Neutrophil (primary cell): Measurements from ENCODE around the gene OXER1.

Experiments
- H3K27ac ChIP-seq: fragments of 200-600 bp; sonication (generic); 2 replicates; pipeline ENCODE4 v1.5.1; 2016; ENCODE audit warnings: mild to moderate bottlenecking, moderate library complexity
- H3K27me3 ChIP-seq: fragments of 200-600 bp; sonication (generic); 2 replicates; pipeline ENCODE4 v1.6.0; 2016; ENCODE audit warnings: mild to moderate bottlenecking
- H3K36me3 ChIP-seq: fragments of 200-600 bp; sonication (generic); 2 replicates; pipeline ENCODE4 v1.5.1; 2017
- H3K4me1 ChIP-seq, 2 experiments: fragments of 200-600 bp in 1 of 2; sonication (generic) in 1 of 2; 1 replicate in 1 of 2; 2 replicates in 1 of 2; pipeline versions ENCODE4 v1.5.1 to v1.6.1; 2013 to 2016; ENCODE audit warnings: low read depth in 1 of 2, low read length in 1 of 2, mild to moderate bottlenecking in 1 of 2, moderate library complexity in 1 of 2; ENCODE audit not compliant: control insufficient read depth in 1 of 2, insufficient read depth in 1 of 2
- H3K4me3 ChIP-seq, 2 experiments: fragments of 200-600 bp in 1 of 2; sonication (generic) in 1 of 2; 1 replicate in 1 of 2; 2 replicates in 1 of 2; pipeline ENCODE4 v1.5.1; 2013 to 2016; ENCODE audit warnings: low read depth in 1 of 2, low read length in 1 of 2, mild to moderate bottlenecking in 1 of 2, moderate library complexity in 1 of 2
- H3K9me3 ChIP-seq: fragments of 200-600 bp; sonication (generic); 2 replicates; pipeline ENCODE4 v1.5.1; 2016
- TF ChIP-seq, protein P1 (sequence below): fragments of 200-600 bp; sonication (generic); IDR thresholded peaks from 2 replicates; pipeline ENCODE4 v1.5.1; 2016; ENCODE audit warnings: antibody characterized with exemption

The OXER1 gene

DNA sequence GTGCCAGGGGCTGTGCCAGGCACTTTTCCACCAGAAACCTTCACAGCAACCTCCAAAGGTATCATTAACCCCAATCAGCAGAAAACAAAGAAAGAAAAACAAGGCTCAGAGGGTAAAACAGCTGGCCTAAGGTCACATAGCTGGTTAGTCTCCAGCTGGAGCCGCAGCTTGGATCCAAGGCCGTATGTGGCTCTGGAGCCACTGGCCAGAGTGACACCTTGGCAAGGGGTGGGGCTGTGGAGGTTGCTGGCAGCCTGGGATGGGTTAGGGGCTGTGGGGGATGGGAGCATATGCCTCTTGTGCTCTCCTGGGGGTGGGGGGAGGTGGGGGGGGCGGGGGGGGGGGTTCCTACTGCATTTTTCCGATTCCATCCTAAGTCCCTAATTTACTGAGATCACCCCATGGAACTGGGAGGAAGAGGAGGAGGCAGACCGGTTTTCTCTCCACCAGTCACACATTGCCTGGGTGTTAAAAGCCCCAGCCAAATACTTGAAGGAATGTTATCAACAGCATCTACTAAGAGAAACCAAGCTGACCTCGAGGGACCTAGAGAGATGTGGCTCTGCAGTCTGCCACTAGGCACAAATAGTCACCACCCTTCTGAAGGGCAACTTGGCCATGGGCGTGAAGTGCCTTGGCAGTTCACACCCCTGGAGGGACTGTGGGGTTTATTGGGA lies 20.4 kb upstream of the OXER1 start:
- Histone ChIP-seq H3K27ac (no peak overlapping the region), H3K27me3 (no peaks in the 10 kb centered on the region), H3K9me3 (no peaks in the 10 kb centered on the region), H3K4me1 (no peaks in the 10 kb centered on the region), H3K4me3 (no peak overlapping the region), H3K36me3 (no peaks in the 10 kb centered on the region)
- TF ChIP-seq, protein P1, sequence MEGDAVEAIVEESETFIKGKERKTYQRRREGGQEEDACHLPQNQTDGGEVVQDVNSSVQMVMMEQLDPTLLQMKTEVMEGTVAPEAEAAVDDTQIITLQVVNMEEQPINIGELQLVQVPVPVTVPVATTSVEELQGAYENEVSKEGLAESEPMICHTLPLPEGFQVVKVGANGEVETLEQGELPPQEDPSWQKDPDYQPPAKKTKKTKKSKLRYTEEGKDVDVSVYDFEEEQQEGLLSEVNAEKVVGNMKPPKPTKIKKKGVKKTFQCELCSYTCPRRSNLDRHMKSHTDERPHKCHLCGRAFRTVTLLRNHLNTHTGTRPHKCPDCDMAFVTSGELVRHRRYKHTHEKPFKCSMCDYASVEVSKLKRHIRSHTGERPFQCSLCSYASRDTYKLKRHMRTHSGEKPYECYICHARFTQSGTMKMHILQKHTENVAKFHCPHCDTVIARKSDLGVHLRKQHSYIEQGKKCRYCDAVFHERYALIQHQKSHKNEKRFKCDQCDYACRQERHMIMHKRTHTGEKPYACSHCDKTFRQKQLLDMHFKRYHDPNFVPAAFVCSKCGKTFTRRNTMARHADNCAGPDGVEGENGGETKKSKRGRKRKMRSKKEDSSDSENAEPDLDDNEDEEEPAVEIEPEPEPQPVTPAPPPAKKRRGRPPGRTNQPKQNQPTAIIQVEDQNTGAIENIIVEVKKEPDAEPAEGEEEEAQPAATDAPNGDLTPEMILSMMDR = no peak

DNA sequence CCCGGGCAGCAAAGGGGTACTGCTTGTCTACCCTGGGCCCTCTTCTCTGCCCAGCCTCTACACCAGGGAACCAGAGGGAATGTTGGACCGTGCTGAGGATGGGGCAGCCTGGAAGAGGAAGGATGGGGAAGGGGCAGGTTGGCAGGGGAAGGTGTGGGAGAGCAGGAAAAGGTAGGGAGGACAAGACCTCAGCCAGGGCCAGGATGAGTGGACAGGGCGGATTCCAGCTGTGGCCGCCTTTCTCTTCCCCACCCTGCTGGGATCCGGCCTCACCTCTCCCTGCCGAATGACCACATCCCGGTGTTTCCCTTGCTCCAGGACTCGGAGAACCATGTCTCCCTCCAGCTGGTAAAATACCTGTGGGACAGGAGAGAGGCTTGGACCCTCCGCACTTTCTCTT lies 19.6 kb upstream of the OXER1 start:
- Histone ChIP-seq H3K4me1 (no peaks in the 10 kb centered on the region), H3K4me3 (no peak overlapping the region), H3K27me3 (no peaks in the 10 kb centered on the region), H3K9me3 (no peaks in the 10 kb centered on the region), H3K36me3 (no peaks in the 10 kb centered on the region), H3K27ac (no peak overlapping the region)
- TF ChIP-seq, protein P1 = no peak

DNA sequence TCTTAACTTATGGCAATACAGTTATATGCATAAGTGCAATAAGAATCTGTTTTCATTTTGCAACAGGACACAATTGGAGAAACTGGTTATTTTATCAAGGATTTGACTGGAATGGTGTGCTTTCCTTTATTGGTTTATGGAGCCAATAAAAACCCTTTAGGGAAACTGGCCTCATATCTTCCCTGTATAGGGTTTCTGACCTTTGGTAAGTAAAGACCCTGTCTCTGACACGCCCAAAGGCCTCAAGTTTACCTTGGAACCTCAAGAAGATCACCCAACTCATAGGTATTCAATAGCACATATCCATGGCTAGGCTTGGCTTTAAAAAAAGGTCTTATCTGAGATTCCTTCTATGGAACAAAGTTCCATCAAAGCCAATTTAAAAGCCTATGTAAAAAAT lies 17.2 kb upstream of the OXER1 start:
- TF ChIP-seq, protein P1 = no peak
- H3K4me1 ChIP-seq = no peaks in the 10 kb centered on the region
- no peak overlapping the region for H3K4me3 ChIP-seq
- H3K27me3 ChIP-seq = no peaks in the 10 kb centered on the region
- H3K36me3 ChIP-seq = no peaks in the 10 kb centered on the region
- no peak overlapping the region for H3K27ac ChIP-seq
- H3K9me3 ChIP-seq = no peaks in the 10 kb centered on the region

DNA sequence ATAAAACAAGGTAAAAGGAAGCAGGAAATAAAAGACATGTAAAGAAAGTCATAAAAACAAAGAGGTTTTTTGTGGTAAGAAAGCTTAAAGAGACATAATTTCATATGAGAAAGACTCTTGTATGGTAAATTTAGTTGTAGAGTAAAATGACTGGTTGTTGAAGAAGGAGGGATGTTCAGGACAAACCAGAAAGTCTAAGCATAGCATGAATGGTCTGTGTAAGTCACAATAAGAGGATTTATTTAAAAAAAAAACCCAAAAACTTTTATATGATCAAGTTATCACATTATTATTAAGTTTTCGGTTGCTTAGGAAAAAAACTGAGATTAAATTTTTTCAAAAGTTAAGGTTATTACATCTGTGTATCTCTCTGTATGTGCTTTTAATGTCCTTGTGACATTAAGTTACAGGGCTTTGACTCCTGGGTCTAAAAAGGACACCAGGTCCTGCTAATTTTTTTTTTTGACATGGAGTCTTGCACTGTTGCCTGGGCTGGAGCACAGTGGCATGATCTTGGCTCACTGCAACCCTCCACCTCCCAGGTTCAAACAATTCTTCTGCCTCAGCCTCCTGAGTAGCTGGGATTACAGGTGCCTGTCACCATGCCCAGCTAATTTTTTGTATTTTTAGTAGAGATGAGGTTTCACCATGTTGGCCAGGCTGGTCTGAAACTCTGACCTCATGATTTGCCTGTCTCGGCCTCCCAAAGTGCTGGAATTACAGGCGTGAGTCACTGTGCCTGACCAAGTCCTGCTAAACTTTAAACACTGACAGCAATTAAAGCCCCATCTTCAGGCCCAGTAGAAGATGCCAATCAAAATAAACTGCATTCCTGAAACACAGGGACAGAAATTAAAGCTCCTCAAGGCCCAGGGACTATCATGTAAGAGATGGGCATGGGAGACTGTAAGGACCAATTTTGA lies 14.2 kb upstream of the OXER1 start:
- Histone ChIP-seq H3K9me3 (no peaks in the 10 kb centered on the region), H3K36me3 (no peaks in the 10 kb centered on the region), H3K27me3 (no peaks in the 10 kb centered on the region), H3K4me1 (no peaks in the 10 kb centered on the region), H3K27ac (no peak overlapping the region), H3K4me3 (no peak overlapping the region)
- TF ChIP-seq, protein P1 = no peak

DNA sequence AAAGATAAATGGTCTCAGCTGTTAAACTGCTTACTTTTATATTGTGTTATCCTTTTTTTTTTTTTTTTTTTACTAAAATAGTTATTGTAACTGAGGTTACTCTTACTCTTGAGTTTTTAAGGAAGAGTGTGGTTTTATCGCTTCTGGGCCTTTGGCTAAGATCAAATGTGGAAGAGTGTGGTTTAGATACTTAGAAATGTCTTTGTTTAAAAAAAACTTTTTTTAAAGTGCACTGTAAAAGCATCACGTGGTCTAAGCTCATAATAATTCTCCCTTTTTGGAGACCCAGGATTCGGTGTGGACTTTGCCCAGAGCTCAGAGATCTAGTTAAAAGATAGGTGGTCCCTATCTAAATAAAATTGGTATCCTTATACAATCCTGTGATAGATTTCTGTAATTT lies 11.9 kb upstream of the OXER1 start:
- Histone ChIP-seq H3K4me3 (no peak overlapping the region), H3K27me3 (no peaks in the 10 kb centered on the region)
- TF ChIP-seq, protein P1 = no peak

More for the DNA sequence above, 11.9 kb upstream of the OXER1 start:
- Histone ChIP-seq H3K27ac (no peak overlapping the region), H3K4me1 (no peaks in the 10 kb centered on the region), H3K36me3 (no peaks in the 10 kb centered on the region), H3K9me3 (no peaks in the 10 kb centered on the region)
